ENCODE data around the gene CMC1. TPM values are rescaled to one million over a fixed set of nuclear protein-coding genes. Genes with fewer than 3 reads are reported as not detected.
"Not testable (repeated sequence)": the region's sequence is repeated elsewhere in the genome, so short reads cannot be mapped to it uniquely, and the experiment has no call there.

Gene CMC1
- total and polyA plus RNA-seq, 9 of the 15 experiments (the other 6 are each of a cell fraction or from before 2014, with no cell fraction given) = 15.9 to 74.6 (median 48.9) TPM

DNA sequence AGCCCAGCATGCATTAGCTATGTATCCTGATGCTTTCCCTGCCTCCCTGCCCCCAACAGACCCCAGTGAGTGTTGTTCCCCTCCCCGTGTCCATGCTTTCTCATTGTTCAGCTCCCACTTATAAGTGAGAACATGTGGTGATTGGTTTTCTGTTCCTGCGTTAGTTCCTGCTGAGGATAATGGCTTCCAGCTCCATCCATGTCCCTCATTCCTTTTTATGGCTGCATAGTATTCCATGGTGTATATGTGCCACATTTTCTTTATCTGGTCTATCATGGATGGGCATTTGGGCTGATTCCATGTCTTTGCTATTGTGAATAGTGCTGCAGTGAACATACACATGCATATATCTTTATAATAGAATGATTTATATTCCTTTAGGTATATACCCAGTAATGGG lies 28.5 kb downstream of the CMC1 start:
- ATAC-seq; POLR2A ChIA-PET; H3K27me3 ChIP-seq (ENCODE audit: control insufficient read depth in 2 of 2, insufficient read depth in 2 of 2, low read length in 2 of 2); FAIRE-seq; H3K79me2 ChIP-seq (ENCODE audit: control insufficient read depth, insufficient read depth, low read length); H3K9ac ChIP-seq (ENCODE audit: insufficient read depth in 1 of 2, low read depth in 2 of 2, low read length in 2 of 2); H3K9me3 ChIP-seq (replicated peaks; ENCODE audit: control insufficient read depth, insufficient read depth, low read depth, low read length); H2AFZ ChIP-seq (ENCODE audit: low read depth, low read length); DNase-seq (ENCODE audit: extremely low read depth in 1 of 4, low spot score in 3 of 4); H4K20me1 ChIP-seq (replicated peaks; ENCODE audit: control insufficient read depth, insufficient read depth, low read length); in situ Hi-C loops (cut with MboI); H3K4me3 ChIP-seq; H3K4me1 ChIP-seq (replicated peaks in 1 of 2; ENCODE audit: control insufficient read depth in 2 of 2, insufficient read depth in 2 of 2, low read length in 2 of 2); intact Hi-C loops (cut with micrococcal nuclease); H3K4me2 ChIP-seq (ENCODE audit: insufficient read depth, low read length); H3K27ac ChIP-seq (ENCODE audit: extremely low read depth, low read depth, low read length); CTCF ChIA-PET (ENCODE audit: low intra/inter-chr PET ratio); BruUV-seq (replicated peaks); H3K9me1 ChIP-seq (ENCODE audit: control insufficient read depth, insufficient read depth, low read length): not testable (repeated sequence)
- WGBS (ENCODE audit: insufficient coverage, low coverage, missing lambda C conversion rate) = 96% methylated on average over 2 of the region's 2 CpGs
- peaks cover 22% of the 10 kb centered on the region for H3K36me3 ChIP-seq (ENCODE audit: control insufficient read depth, insufficient read depth, low read length)
- TF ChIP-seq RBM25 (IDR thresholded peaks at IDR 0.05; ENCODE audit: low read depth, low read length, severe bottlenecking) = peak; percentile 11
- TF ChIP-seq ZNF146 (CRISPR knock-in tag; IDR thresholded peaks at IDR 0.05; ENCODE audit: unreplicated experiment) = peak; percentile 88

GRCh38 chr3:28273837-28274236 lies 32.4 kb downstream of the CMC1 start:
- H3K27me3 ChIP-seq (ENCODE audit: control insufficient read depth in 2 of 2, insufficient read depth in 2 of 2, low read length in 2 of 2) = no peaks in the 10 kb centered on the region
- ChIA-PET CTCF (ENCODE audit: low intra/inter-chr PET ratio) (no interaction called here), POLR2A (interaction anchor here (1.3 kb wide), 1 partner anchor 11 kb away, joined by 3 read pairs; no protein-coding TSS in a partner anchor)
- H3K4me3 ChIP-seq = no peak overlapping the region
- no peaks in the 10 kb centered on the region; the same call in 1 of the 2 replicates for H3K9me3 ChIP-seq (replicated peaks; ENCODE audit: control insufficient read depth, insufficient read depth, low read depth, low read length)
- no peaks in the 10 kb centered on the region for H4K20me1 ChIP-seq (replicated peaks; ENCODE audit: control insufficient read depth, insufficient read depth, low read length)
- peaks cover 10% of the 10 kb centered on the region; the same call in 2 of the 3 replicates for H3K36me3 ChIP-seq (ENCODE audit: control insufficient read depth, insufficient read depth, low read length)
- DNase-seq (ENCODE audit: extremely low read depth in 1 of 4, low spot score in 3 of 4) (no peak), ATAC-seq (no peak), FAIRE-seq (no peak)
- intact Hi-C loops (cut with micrococcal nuclease) = no loop called here
- no peak overlapping the region for H2AFZ ChIP-seq (ENCODE audit: low read depth, low read length)
- no peaks in the 10 kb centered on the region for H3K4me1 ChIP-seq (replicated peaks in 1 of 2; ENCODE audit: control insufficient read depth in 2 of 2, insufficient read depth in 2 of 2, low read length in 2 of 2)
- no peak overlapping the region for H3K9ac ChIP-seq (ENCODE audit: insufficient read depth in 1 of 2, low read depth in 2 of 2, low read length in 2 of 2)
- H3K4me2 ChIP-seq (ENCODE audit: insufficient read depth, low read length) = no peak overlapping the region
- H3K9me1 ChIP-seq (ENCODE audit: control insufficient read depth, insufficient read depth, low read length) = no peaks in the 10 kb centered on the region
- H3K79me2 ChIP-seq (ENCODE audit: control insufficient read depth, insufficient read depth, low read length) = peaks cover 8% of the 10 kb centered on the region; the same call in 2 of the 3 replicates
- in situ Hi-C loops (cut with MboI) = no loop called here
- BruUV-seq (replicated peaks) = no TSS peak
- H3K27ac ChIP-seq (ENCODE audit: extremely low read depth, low read depth, low read length) = no peak overlapping the region
- TF ChIP-seq SRSF9 (IDR thresholded peaks at IDR 0.05; ENCODE audit: borderline replicate concordance, low read depth, low read length) = no peak
- TF ChIP-seq MAFF (IDR thresholded peaks at IDR 0.05; ENCODE audit: low read length) = no peak
- TF ChIP-seq SRSF3 (IDR thresholded peaks at IDR 0.05; ENCODE audit: insufficient read depth, low read length) = no peak
- TF ChIP-seq, protein P1, sequence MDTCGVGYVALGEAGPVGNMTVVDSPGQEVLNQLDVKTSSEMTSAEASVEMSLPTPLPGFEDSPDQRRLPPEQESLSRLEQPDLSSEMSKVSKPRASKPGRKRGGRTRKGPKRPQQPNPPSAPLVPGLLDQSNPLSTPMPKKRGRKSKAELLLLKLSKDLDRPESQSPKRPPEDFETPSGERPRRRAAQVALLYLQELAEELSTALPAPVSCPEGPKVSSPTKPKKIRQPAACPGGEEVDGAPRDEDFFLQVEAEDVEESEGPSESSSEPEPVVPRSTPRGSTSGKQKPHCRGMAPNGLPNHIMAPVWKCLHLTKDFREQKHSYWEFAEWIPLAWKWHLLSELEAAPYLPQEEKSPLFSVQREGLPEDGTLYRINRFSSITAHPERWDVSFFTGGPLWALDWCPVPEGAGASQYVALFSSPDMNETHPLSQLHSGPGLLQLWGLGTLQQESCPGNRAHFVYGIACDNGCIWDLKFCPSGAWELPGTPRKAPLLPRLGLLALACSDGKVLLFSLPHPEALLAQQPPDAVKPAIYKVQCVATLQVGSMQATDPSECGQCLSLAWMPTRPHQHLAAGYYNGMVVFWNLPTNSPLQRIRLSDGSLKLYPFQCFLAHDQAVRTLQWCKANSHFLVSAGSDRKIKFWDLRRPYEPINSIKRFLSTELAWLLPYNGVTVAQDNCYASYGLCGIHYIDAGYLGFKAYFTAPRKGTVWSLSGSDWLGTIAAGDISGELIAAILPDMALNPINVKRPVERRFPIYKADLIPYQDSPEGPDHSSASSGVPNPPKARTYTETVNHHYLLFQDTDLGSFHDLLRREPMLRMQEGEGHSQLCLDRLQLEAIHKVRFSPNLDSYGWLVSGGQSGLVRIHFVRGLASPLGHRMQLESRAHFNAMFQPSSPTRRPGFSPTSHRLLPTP (IDR thresholded peaks at IDR 0.05; ENCODE audit: borderline replicate concordance, extremely low read depth, insufficient read length) = no peak
- no peak for TF ChIP-seq CREB5 (CRISPR knock-in tag; IDR thresholded peaks at IDR 0.05)
- TF ChIP-seq MTA3 (IDR thresholded peaks at IDR 0.05; ENCODE audit: borderline replicate concordance) = no peak
- no peak for TF ChIP-seq BCOR (IDR thresholded peaks at IDR 0.05)
- TF ChIP-seq PCBP2 (IDR thresholded peaks at IDR 0.05; ENCODE audit: low read depth, low read length, poor library complexity, severe bottlenecking) = no peak
- TF ChIP-seq EZH2 (IDR thresholded peaks at IDR 0.05; ENCODE audit: borderline replicate concordance, low read depth, low read length) = no peak
- no peak for TF ChIP-seq ZNF384 (IDR thresholded peaks at IDR 0.05; ENCODE audit: low read depth, low read length)
- TF ChIP-seq SMARCB1 (IDR thresholded peaks at IDR 0.05; ENCODE audit: insufficient read length, low read depth) = no peak
